Measurements from ENCODE around the gene YRDC. TPM values are rescaled to one million over a fixed set of nuclear protein-coding genes. Genes with fewer than 3 reads are reported as not detected.
A peak's percentile ranks its signal among the peaks of the same experiment; 100 is the strongest.

The YRDC gene
- total and polyA plus RNA-seq, 2 of the 13 experiments (the other 11 are each of a cell fraction or from before 2014, with no cell fraction given): 27.5 to 29.2 TPM

DNA sequence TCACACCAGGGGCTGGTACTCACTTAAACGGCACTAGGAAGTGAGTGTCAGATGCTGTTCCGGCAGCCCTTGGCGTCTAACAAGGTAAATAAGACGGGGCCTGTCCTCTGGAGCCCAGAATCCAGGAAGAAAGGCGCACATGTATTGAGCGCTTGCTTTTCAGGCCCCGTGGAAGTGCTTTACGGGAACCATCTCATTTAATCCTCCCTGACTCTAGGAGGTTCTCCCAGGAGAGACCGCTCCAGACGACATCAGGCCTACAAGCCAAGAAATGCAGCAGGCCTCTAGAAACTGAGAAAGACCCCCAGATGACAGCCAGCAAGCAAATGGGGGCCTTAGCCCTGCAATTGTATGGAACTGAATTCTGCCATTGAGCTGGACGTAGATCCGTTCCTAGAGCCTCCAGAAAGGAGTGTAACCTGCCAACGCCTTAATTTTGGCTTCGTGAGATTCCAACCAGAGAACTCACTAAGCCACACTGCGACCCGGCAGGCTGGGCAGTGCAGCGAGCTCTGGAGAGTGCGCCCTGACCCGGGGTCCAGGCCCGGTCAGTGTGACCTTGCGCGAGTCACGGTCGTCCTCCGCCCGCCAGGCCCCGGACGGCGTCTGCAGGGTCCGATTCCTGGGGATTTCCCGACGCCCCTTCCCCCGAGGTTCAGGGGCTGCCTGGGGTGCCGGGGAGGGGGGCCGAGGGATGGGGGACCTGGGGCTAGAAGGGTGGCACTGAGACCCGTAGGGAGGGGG lies 14.9 kb downstream of the YRDC start:
- H3K27me3 ChIP-seq (ENCODE audit: control insufficient read depth in 1 of 2, insufficient read depth in 2 of 2, low read length in 2 of 2): peaks cover 0 to 14% of the 10 kb centered on the region in 2 experiments; a peak in 3 of 5 replicates
- no peaks in the 10 kb centered on the region for H3K9me3 ChIP-seq (ENCODE audit: low read length)
- H3K4me2 ChIP-seq (ENCODE audit: low read depth, low read length): peak overlapping the region; percentile 77; the same call in 1 of the 2 replicates
- H3K27ac ChIP-seq (ENCODE audit: extremely low read length, insufficient read depth, low read length): no peak overlapping the region
- peaks cover 7% of the 10 kb centered on the region for H3K79me2 ChIP-seq (ENCODE audit: insufficient read depth, low read length)
- no peak for FAIRE-seq
- H3K9ac ChIP-seq (ENCODE audit: insufficient read depth, low read depth, low read length): no peak overlapping the region
- H4K20me1 ChIP-seq (ENCODE audit: insufficient read depth, low read length): no peaks in the 10 kb centered on the region; the same call in 1 of the 2 replicates
- intact Hi-C loops (cut with micrococcal nuclease; ENCODE audit: unreplicated experiment): loop anchor here (10.0 kb wide), 1 partner anchor 68 kb away; no protein-coding TSS in a partner anchor
- POLR2A ChIA-PET: no interaction called here
- H3K4me1 ChIP-seq (ENCODE audit: insufficient read depth, low read length): peaks cover 24% of the 10 kb centered on the region
- H2AFZ ChIP-seq (ENCODE audit: low read length): no peak overlapping the region
- H3K4me3 ChIP-seq (replicated peaks in 1 of 3; ENCODE audit: insufficient read depth in 1 of 3, low read depth in 2 of 3, low read length in 3 of 3): peak overlapping the region; percentile 45 to 81 (median 74); a peak in 4 of 6 replicates
- in situ Hi-C loops (cut with HindIII; ENCODE audit: extremely low pct_ligation_motif_present, low pct_unique_long_range_greater_than_20kb): no loop called here
- ATAC-seq: peak; percentile 53
- H3K36me3 ChIP-seq (replicated peaks in 1 of 2; ENCODE audit: control insufficient read depth in 1 of 2, insufficient read depth in 2 of 2, low read length in 2 of 2): peaks cover 4 to 16% of the 10 kb centered on the region in 2 experiments; a peak in 3 of 5 replicates
- no peak for DNase-seq (ENCODE audit: low spot score)
- CTCF ChIA-PET (ENCODE audit: low intra/inter-chr PET ratio, low total read pairs): no interaction called here
- 73% methylated on average over 7 of the region's 36 CpGs for WGBS (ENCODE audit: low lambda C conversion rate)
- no TSS peak for BruUV-seq (replicated peaks)
- 0 out of 2 replicates have a peak, but pooled peaks have one; percentile 21 for TF ChIP-seq ZNF609 (CRISPR knock-in tag; IDR thresholded peaks at IDR 0.05; ENCODE audit: borderline replicate concordance)
- TF ChIP-seq CHCHD3 (CRISPR knock-in tag; IDR thresholded peaks at IDR 0.05): 0 out of 2 replicates have a peak, but pooled peaks have one; percentile 18
- 0 out of 2 replicates have a peak, but pooled peaks have one; percentile 5 for TF ChIP-seq ZBTB10 (CRISPR knock-in tag; IDR thresholded peaks at IDR 0.05; ENCODE audit: borderline replicate concordance)
- TF ChIP-seq RARA (CRISPR knock-in tag; IDR thresholded peaks at IDR 0.05): peak; percentile 7; the same call in 1 of the 2 replicates
- no peak for TF ChIP-seq ZNF383 (CRISPR knock-in tag; IDR thresholded peaks at IDR 0.05; ENCODE audit: borderline replicate concordance)
- TF ChIP-seq ZMYM4 (CRISPR knock-in tag; IDR thresholded peaks at IDR 0.05): 0 out of 2 replicates have a peak, but pooled peaks have one; percentile 3
- TF ChIP-seq, protein P1, sequence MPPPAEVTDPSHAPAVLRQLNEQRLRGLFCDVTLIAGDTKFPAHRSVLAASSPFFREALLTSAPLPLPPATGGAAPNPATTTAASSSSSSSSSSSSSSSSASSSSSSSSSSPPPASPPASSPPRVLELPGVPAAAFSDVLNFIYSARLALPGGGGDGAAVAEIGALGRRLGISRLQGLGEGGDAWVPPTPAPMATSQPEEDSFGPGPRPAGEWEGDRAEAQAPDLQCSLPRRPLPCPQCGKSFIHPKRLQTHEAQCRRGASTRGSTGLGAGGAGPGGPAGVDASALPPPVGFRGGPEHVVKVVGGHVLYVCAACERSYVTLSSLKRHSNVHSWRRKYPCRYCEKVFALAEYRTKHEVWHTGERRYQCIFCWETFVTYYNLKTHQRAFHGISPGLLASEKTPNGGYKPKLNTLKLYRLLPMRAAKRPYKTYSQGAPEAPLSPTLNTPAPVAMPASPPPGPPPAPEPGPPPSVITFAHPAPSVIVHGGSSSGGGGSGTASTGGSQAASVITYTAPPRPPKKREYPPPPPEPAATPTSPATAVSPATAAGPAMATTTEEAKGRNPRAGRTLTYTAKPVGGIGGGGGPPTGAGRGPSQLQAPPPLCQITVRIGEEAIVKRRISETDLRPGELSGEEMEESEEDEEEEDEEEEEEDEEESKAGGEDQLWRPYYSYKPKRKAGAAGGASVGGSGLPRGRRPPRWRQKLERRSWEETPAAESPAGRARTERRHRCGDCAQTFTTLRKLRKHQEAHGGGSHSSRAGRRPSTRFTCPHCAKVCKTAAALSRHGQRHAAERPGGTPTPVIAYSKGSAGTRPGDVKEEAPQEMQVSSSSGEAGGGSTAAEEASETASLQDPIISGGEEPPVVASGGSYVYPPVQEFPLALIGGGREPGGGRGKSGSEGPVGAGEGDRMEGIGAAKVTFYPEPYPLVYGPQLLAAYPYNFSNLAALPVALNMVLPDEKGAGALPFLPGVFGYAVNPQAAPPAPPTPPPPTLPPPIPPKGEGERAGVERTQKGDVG (CRISPR knock-in tag; IDR thresholded peaks at IDR 0.05; ENCODE audit: borderline replicate concordance): 0 out of 2 replicates have a peak, but pooled peaks have one; percentile 57
- TF ChIP-seq ARNT2 (CRISPR knock-in tag; IDR thresholded peaks at IDR 0.05; ENCODE audit: low read depth): 0 out of 2 replicates have a peak, but pooled peaks have one; percentile 2
- 0 out of 2 replicates have a peak, but pooled peaks have one; percentile 5 for TF ChIP-seq ZNF274 (CRISPR knock-in tag; IDR thresholded peaks at IDR 0.05)

Data from HepG2 (cell line).